Neural cell (in vitro differentiated cells): ENCODE data around the gene GRM3. TPM values are rescaled to one million over a fixed set of nuclear protein-coding genes. Genes with fewer than 3 reads are reported as not detected.

Experiments used
- H2AFZ ChIP-seq: fragments of 200-600, 300-800 bp; sonication (generic), shearing (Covaris generic); 2 replicates; pipeline ENCODE4 v1.6.0; 2014; ENCODE audit warnings: low read depth, mild to moderate bottlenecking, antibody characterized with exemption, low read length, moderate library complexity
- H3F3A ChIP-seq: fragments of 200-600 bp; shearing (Covaris generic); 2 replicates; pipeline ENCODE4 v1.6.1; 2016; ENCODE audit warnings: mild to moderate bottlenecking, moderate library complexity, mixed read lengths, antibody characterized with exemption, low read length; ENCODE audit not compliant: insufficient read depth, poor library complexity, severe bottlenecking
- H3K27ac ChIP-seq: fragments of 200-600, 300-800 bp; sonication (generic), shearing (Covaris generic); 2 replicates; pipeline ENCODE4 v1.5.1; 2014; ENCODE audit warnings: mild to moderate bottlenecking, low read length, moderate library complexity
- H3K27me3 ChIP-seq: fragments of 300-800, 200-600 bp; sonication (generic), shearing (Covaris generic); 2 replicates; pipeline ENCODE4 v1.6.0; 2014; ENCODE audit warnings: mild to moderate bottlenecking, low read depth, low read length, moderate library complexity; ENCODE audit not compliant: insufficient read depth
- H3K36me3 ChIP-seq: fragments of 300-800, 200-600 bp; sonication (generic), shearing (Covaris generic); 2 replicates; pipeline ENCODE4 v1.5.1; 2014; ENCODE audit warnings: mild to moderate bottlenecking, antibody characterized with exemption, low read length, moderate library complexity; ENCODE audit not compliant: insufficient read depth
- H3K4me2 ChIP-seq: fragments of 300-800, 200-600 bp; sonication (generic), shearing (Covaris generic); 2 replicates; pipeline ENCODE4 v1.6.0; 2014; ENCODE audit warnings: mild to moderate bottlenecking, low read length
- H3K4me3 ChIP-seq: fragments of 300-800, 200-600 bp; sonication (generic), shearing (Covaris generic); 2 replicates; pipeline ENCODE4 v1.5.1; 2014; ENCODE audit warnings: mild to moderate bottlenecking, low read length, moderate library complexity
- H3K79me2 ChIP-seq: fragments of 200-600 bp; shearing (Covaris generic); replicated peaks from 2 replicates; pipeline ENCODE4 v1.6.0; 2014; ENCODE audit warnings: mild to moderate bottlenecking, low read length, moderate library complexity; ENCODE audit not compliant: insufficient read depth
- H3K9ac ChIP-seq: fragments of 300-800, 200-600 bp; sonication (generic), shearing (Covaris generic); 2 replicates; pipeline ENCODE4 v1.6.1; 2016; ENCODE audit warnings: mild to moderate bottlenecking, low read length, mixed read lengths
- H3K9me2 ChIP-seq: fragments of 200-600 bp; shearing (Covaris generic); 2 replicates; pipeline ENCODE4 v1.6.1; 2016; ENCODE audit warnings: mild to moderate bottlenecking, low read length, mixed read lengths; ENCODE audit not compliant: insufficient read depth
- H3K9me3 ChIP-seq: fragments of 200-600, 300-800 bp; sonication (generic), shearing (Covaris generic); 2 replicates; pipeline ENCODE4 v1.6.1; 2016; ENCODE audit warnings: mild to moderate bottlenecking, mixed run types, low read length, moderate library complexity, mixed read lengths
- H4K20me1 ChIP-seq: fragments of 200-600 bp; shearing (Covaris generic); 2 replicates; pipeline ENCODE4 v1.6.1; 2016; ENCODE audit warnings: mild to moderate bottlenecking, mixed run types; ENCODE audit not compliant: insufficient read depth
- EP300 ChIP-seq: fragments of 450-650 bp; conservative IDR thresholded peaks from 2 replicates; pipeline ENCODE4 v1.6.1; 2014; ENCODE audit warnings: antibody characterized with exemption, mild to moderate bottlenecking, moderate library complexity; ENCODE audit not compliant: poor library complexity, severe bottlenecking
- EZH2 ChIP-seq: fragments of 200-600, 300-800 bp; shearing (Covaris generic), sonication (generic); IDR thresholded peaks from 2 replicates; pipeline ENCODE4 v1.6.1; 2014; ENCODE audit warnings: antibody characterized with exemption, low read length, borderline replicate concordance, mild to moderate bottlenecking; ENCODE audit not compliant: insufficient read depth, poor library complexity, severe bottlenecking
- MXI1 ChIP-seq: fragments of 450-650 bp; conservative IDR thresholded peaks from 2 replicates; pipeline ENCODE4 v1.6.1; 2014; ENCODE audit warnings: antibody characterized with exemption, mild to moderate bottlenecking; ENCODE audit not compliant: poor library complexity, severe bottlenecking
- POLR2AphosphoS5 ChIP-seq: IDR thresholded peaks from 2 replicates; pipeline ENCODE4 v1.6.1; 2012
- RAD21 ChIP-seq: fragments of 450-650 bp; conservative IDR thresholded peaks from 2 replicates; pipeline ENCODE4 v1.6.1; 2014; ENCODE audit warnings: antibody characterized with exemption, mild to moderate bottlenecking, moderate library complexity
- SMC3 ChIP-seq: fragments of 450-650 bp; conservative IDR thresholded peaks from 2 replicates; pipeline ENCODE4 v1.6.1; 2014; ENCODE audit warnings: antibody characterized with exemption, mild to moderate bottlenecking, moderate library complexity; ENCODE audit not compliant: poor library complexity
- TAF1 ChIP-seq: IDR thresholded peaks from 2 replicates; pipeline ENCODE4 v1.6.1; 2012; ENCODE audit warnings: low read depth
- polyA plus RNA-seq: library from polyadenylated mRNA; depleted of rRNA; stranded (reverse); fragments of >200 nt; gene quantifications from 2 replicates; pipeline ENCODE4 v1.2.3, GENCODE V29; 2014
- TF ChIP-seq, protein P1 (sequence below): IDR thresholded peaks from 2 replicates; pipeline ENCODE4 v1.6.1; 2012; ENCODE audit warnings: borderline replicate concordance

GRM3 gene
- polyA plus RNA-seq, 1 donor from 2014 or later, result 15.9 TPM

DNA sequence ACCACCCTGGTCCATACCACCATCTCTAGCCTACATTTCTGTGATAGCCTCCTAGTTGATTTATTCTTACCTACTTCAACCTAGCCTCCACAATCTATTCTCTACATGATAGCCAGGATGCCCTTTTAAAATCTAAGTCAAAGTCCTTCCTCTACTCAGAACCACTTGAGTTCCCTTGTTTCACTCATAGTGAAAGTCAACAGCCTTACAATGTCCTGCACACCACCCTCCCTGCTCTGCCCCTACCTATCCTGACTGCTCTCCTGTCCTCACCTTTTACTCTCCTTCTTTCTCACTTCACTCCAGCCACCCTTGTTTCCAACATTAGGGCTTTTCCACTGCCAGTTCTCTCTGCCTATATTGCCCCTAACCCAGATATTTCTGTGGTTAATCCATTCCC is 146.7 kb downstream of the GRM3 start:
- Histone ChIP-seq H3K9me2 (no peaks in the 10 kb centered on the region), H3K36me3 (no peaks in the 10 kb centered on the region), H3K4me3 (no peak overlapping the region), H3K27me3 (no peaks in the 10 kb centered on the region), H3K4me2 (no peak overlapping the region), H3F3A (peaks cover 2% of the 10 kb centered on the region), H3K9ac (no peak overlapping the region), H2AFZ (no peak overlapping the region), H3K79me2 (no peaks in the 10 kb centered on the region), H3K27ac (no peak overlapping the region), H4K20me1 (no peaks in the 10 kb centered on the region), H3K9me3 (no peaks in the 10 kb centered on the region)
- no peak for TF ChIP-seq EZH2
- TF ChIP-seq MXI1, result no peak
- TF ChIP-seq EP300, result no peak
- no peak for TF ChIP-seq POLR2AphosphoS5
- no peak for TF ChIP-seq RAD21
- TF ChIP-seq TAF1, result no peak

DNA sequence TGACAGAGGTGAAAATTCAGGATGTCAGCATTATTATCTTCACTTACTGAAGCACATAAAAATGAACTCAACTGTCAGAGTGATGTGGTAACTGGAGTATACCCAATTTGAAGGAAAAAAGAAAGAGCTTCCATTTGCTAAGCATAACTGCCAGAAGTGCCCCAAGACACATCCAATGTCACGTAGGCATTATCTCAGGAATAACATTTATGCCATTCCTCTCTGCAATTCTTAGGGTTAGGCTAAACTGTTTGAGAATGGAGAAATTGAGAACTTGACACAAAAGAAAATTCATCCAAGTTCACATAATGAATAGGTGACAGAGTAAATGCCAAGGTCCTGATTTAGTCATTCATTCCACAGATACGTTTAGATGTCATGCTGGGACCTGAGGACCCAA is 148.6 kb downstream of the GRM3 start:
- no peak overlapping the region for H2AFZ ChIP-seq
- no peaks in the 10 kb centered on the region for H3K9me3 ChIP-seq
- H3K4me3 ChIP-seq, result no peak overlapping the region
- H3K27me3 ChIP-seq, result no peaks in the 10 kb centered on the region
- no peaks in the 10 kb centered on the region for H4K20me1 ChIP-seq
- no peaks in the 10 kb centered on the region for H3K79me2 ChIP-seq
- peaks cover 2% of the 10 kb centered on the region for H3F3A ChIP-seq
- H3K36me3 ChIP-seq, result no peaks in the 10 kb centered on the region
- H3K27ac ChIP-seq, result peak overlapping the region; percentile 39
- no peak overlapping the region for H3K4me2 ChIP-seq
- TF ChIP-seq POLR2AphosphoS5 (peak; percentile 57), SMC3 (no peak), EP300 (peak; percentile 91)
- TF ChIP-seq, protein P1, sequence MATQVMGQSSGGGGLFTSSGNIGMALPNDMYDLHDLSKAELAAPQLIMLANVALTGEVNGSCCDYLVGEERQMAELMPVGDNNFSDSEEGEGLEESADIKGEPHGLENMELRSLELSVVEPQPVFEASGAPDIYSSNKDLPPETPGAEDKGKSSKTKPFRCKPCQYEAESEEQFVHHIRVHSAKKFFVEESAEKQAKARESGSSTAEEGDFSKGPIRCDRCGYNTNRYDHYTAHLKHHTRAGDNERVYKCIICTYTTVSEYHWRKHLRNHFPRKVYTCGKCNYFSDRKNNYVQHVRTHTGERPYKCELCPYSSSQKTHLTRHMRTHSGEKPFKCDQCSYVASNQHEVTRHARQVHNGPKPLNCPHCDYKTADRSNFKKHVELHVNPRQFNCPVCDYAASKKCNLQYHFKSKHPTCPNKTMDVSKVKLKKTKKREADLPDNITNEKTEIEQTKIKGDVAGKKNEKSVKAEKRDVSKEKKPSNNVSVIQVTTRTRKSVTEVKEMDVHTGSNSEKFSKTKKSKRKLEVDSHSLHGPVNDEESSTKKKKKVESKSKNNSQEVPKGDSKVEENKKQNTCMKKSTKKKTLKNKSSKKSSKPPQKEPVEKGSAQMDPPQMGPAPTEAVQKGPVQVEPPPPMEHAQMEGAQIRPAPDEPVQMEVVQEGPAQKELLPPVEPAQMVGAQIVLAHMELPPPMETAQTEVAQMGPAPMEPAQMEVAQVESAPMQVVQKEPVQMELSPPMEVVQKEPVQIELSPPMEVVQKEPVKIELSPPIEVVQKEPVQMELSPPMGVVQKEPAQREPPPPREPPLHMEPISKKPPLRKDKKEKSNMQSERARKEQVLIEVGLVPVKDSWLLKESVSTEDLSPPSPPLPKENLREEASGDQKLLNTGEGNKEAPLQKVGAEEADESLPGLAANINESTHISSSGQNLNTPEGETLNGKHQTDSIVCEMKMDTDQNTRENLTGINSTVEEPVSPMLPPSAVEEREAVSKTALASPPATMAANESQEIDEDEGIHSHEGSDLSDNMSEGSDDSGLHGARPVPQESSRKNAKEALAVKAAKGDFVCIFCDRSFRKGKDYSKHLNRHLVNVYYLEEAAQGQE, result peak; percentile 63
- H3K9me2 ChIP-seq, result no peaks in the 10 kb centered on the region
- no peak overlapping the region for H3K9ac ChIP-seq

DNA sequence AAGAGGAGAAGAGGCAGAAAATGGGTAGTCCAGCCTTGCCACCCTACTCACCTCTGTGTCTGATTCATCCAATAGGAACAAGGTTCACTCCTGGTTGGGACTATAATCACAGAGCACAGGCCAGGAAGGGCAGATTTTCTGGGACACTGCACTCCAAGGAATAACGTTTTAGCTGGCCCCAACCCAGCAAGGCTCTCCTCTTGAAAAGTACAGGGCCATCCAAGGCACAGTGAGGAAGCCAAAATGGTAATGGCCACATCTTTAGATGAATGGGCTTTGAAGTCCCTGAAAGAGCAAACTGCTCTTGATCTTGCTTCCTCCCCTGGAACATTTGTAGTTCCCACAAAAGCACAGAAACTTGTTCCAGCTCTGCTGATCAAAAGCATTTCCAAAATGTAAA is 149.4 kb downstream of the GRM3 start:
- Histone ChIP-seq H4K20me1 (no peaks in the 10 kb centered on the region), H3K4me3 (no peak overlapping the region), H3K27me3 (no peaks in the 10 kb centered on the region), H3K36me3 (no peaks in the 10 kb centered on the region), H3K9ac (no peak overlapping the region), H3K27ac (peak overlapping the region; percentile 39), H2AFZ (no peak overlapping the region), H3K79me2 (no peaks in the 10 kb centered on the region), H3K4me2 (no peak overlapping the region), H3F3A (peaks cover 2% of the 10 kb centered on the region), H3K9me3 (no peaks in the 10 kb centered on the region), H3K9me2 (no peaks in the 10 kb centered on the region)
- TF ChIP-seq RAD21, result no peak
